Mesodermal cell (in vitro differentiated cells): Measurements from ENCODE around the gene SDK1.
"Not testable (repeated sequence)": the region's sequence is repeated elsewhere in the genome, so short reads cannot be mapped to it uniquely, and the experiment has no call there.

ENCODE experiments used
- H3K27ac ChIP-seq: 2 replicates; pipeline ENCODE4 v1.7.0; 2013; ENCODE audit warnings: mild to moderate bottlenecking, low read depth, low read length, moderate library complexity; ENCODE audit not compliant: severe bottlenecking
- H3K36me3 ChIP-seq: 2 replicates; pipeline ENCODE4 v1.7.1; 2013; ENCODE audit warnings: mild to moderate bottlenecking, low read length, moderate library complexity; ENCODE audit not compliant: control insufficient read depth, insufficient read depth
- H3K4me1 ChIP-seq: one replicate; pipeline ENCODE4 v1.7.1; 2013; ENCODE audit warnings: mild to moderate bottlenecking, low read length; ENCODE audit not compliant: insufficient read depth, control insufficient read depth, poor library complexity, severe bottlenecking
- H3K4me3 ChIP-seq: 2 replicates; pipeline ENCODE4 v1.7.0; 2013; ENCODE audit warnings: low read length, control low read depth, mild to moderate bottlenecking; ENCODE audit not compliant: insufficient read depth, poor library complexity, severe bottlenecking; ENCODE audit errors: extremely low read depth
- H3K9me3 ChIP-seq: 2 replicates; pipeline ENCODE4 v1.7.1; 2013; ENCODE audit warnings: mild to moderate bottlenecking, low read length, moderate library complexity; ENCODE audit not compliant: control insufficient read depth
- WGBS, 2 experiments: methylation state at CpG; one replicate each; pipeline ENCODE4 v1.1.5; 2013; ENCODE audit warnings: missing lambda C conversion rate in 2 of 2; ENCODE audit not compliant: insufficient coverage in 2 of 2; 5-methylcytosine and 5-hydroxymethylcytosine counted together

The SDK1 gene

DNA sequence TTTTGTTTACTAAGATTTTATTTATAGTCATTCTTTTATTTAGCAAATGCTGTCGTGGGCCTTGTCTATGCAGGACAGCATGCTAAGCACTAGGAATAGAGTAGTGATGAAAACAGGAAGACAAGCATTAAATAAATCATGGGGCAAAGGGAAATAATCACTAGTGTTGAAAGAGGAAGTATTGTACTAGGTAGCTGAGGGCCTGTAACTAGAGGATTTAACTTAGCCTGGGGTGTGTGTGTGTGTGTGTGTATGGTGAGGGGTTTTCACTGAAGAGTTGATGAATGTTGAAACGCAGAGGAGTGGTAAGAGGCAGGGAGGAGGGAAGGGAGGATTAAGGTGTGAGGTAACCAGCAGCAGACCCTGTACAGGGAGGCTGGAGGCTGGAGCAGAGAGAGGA lies 446.4 kb downstream of the SDK1 start:
- H3K9me3 ChIP-seq = no peaks in the 10 kb centered on the region
- H3K4me3 ChIP-seq = no peak overlapping the region
- H3K4me1 ChIP-seq = no peaks in the 10 kb centered on the region
- H3K36me3 ChIP-seq = no peaks in the 10 kb centered on the region
- no peak overlapping the region for H3K27ac ChIP-seq
- WGBS, 2 experiments = 50 to 97% methylated on average over 1 to 2 of the region's 2 CpGs

DNA sequence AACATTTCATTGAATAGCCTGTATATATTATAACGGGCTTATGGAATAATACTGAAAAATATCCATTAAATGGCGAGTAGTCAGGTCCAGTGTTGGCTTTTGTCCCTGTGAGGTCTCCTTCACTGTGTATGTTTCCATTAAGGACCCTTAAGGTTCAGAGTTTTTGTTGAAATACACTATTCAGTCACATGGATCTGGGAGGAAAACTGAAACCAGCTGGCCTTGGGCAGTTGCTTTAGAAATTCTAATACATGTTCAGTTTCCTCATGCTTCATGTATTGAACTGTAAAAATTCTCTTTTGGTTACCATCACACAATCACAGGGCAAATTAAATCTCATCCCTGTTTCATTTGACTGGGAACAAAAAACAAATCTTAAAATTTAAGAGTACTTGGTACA lies 447.3 kb downstream of the SDK1 start:
- no peaks in the 10 kb centered on the region for H3K36me3 ChIP-seq
- no peaks in the 10 kb centered on the region for H3K4me1 ChIP-seq
- H3K4me3 ChIP-seq = no peak overlapping the region
- 100% methylated on average over 1 of the region's 2 CpGs; no CpG with 5 or more reads in 1 of the 2 experiments for WGBS, 2 experiments
- no peaks in the 10 kb centered on the region for H3K9me3 ChIP-seq
- no peak overlapping the region for H3K27ac ChIP-seq

- Histone ChIP-seq H3K9me3 (no peaks in the 10 kb centered on the region), H3K27ac (no peak overlapping the region), H3K4me3 (no peak overlapping the region), H3K36me3 (no peaks in the 10 kb centered on the region), H3K4me1 (no peaks in the 10 kb centered on the region)
- WGBS, 2 experiments = no CpG with 5 or more reads among the region's 1 CpG
These were observed 452.8 kb downstream of the SDK1 start for GRCh38 chr7:3753868-3754267.

GRCh38 chr7:3754493-3755341 lies 453.7 kb downstream of the SDK1 start:
- Histone ChIP-seq H3K27ac (peak overlapping the region; percentile 6), H3K36me3 (no peaks in the 10 kb centered on the region), H3K4me3 (no peak overlapping the region), H3K9me3 (no peaks in the 10 kb centered on the region), H3K4me1 (no peaks in the 10 kb centered on the region)
- WGBS, 2 experiments = 62 to 79% methylated on average over 11 to 13 of the region's 15 CpGs

GRCh38 chr7:3755778-3756453 lies 454.9 kb downstream of the SDK1 start:
- WGBS, 2 experiments = 90 to 93% methylated on average over 8 of the region's 8 CpGs
- not testable (repeated sequence) for H3K36me3 ChIP-seq

GRCh38 chr7:3757059-3757458 lies 456.0 kb downstream of the SDK1 start:
- no peak overlapping the region for H3K4me3 ChIP-seq
- no peaks in the 10 kb centered on the region for H3K36me3 ChIP-seq
- no peaks in the 10 kb centered on the region for H3K4me1 ChIP-seq
- WGBS, 2 experiments = 84 to 91% methylated on average over 2 to 3 of the region's 3 CpGs
- H3K9me3 ChIP-seq = no peaks in the 10 kb centered on the region
- no peak overlapping the region for H3K27ac ChIP-seq

More at GRCh38 chr7:3755778-3756453, 454.9 kb downstream of the SDK1 start:
- H3K27ac ChIP-seq, H3K4me3 ChIP-seq, H3K9me3 ChIP-seq, H3K4me1 ChIP-seq: not testable (repeated sequence)

DNA sequence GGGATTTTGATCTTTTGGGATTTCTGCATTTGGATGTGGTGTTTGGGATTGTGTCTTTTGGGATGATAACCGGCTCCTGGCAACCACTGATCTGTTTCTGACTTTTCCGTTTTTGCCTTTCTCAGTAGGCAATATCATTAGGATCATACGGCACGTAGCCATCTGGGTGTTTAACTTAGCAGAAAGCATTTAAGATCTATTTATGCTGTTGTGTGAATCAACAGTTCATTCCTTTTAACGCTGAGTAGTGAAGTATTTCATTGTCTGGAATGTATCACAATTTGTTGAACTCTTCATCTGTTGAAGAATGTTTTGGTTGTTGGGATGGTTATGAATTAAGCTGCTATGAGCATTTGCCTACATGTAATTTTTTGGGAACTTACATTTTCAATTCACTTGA lies 459.6 kb downstream of the SDK1 start:
- H3K4me1 ChIP-seq = no peaks in the 10 kb centered on the region
- no peak overlapping the region for H3K4me3 ChIP-seq
- 86 to 100% methylated on average over 5 of the region's 5 CpGs for WGBS, 2 experiments
- H3K36me3 ChIP-seq = no peaks in the 10 kb centered on the region
- no peak overlapping the region for H3K27ac ChIP-seq
- no peaks in the 10 kb centered on the region for H3K9me3 ChIP-seq

DNA sequence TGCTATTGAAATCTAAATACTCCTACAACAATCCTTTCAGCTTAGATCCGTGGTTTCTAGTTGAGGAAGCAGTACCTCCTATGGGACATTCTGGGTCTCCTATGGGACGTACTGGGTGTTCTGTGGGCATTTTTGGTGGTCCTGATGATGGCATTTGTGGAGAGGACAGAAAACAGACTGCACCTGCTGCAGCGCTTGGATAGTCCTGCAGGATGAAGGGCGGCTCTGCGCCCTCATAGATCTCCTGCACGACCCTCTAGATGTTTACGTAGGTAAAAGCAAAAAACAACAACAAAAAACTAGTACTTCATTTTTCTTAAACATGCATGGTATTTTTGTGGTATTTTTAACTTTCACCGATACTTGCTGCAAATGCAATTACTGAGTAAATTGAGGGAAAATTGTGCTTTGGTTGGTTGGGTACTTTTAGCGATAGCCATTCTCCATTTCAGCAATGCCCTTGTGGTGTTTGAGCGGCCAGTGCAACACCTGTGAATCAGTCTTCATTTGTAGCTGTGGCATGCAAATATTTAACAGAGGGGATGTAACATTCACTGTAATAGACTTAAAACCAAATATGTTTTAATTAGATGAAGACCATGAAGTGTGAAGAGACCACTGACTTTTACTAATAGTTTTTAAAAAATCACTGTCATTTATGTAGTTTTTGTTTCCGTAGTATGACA lies 461.2 kb downstream of the SDK1 start:
- H3K9me3 ChIP-seq = no peaks in the 10 kb centered on the region
- H3K27ac ChIP-seq = no peak overlapping the region
- no peak overlapping the region for H3K4me3 ChIP-seq
- no peaks in the 10 kb centered on the region for H3K36me3 ChIP-seq
- 100% methylated on average over 2 to 6 of the region's 11 CpGs for WGBS, 2 experiments
- H3K4me1 ChIP-seq = no peaks in the 10 kb centered on the region

GRCh38 chr7:3767917-3768777 lies 467.1 kb downstream of the SDK1 start:
- Histone ChIP-seq H3K36me3 (no peaks in the 10 kb centered on the region), H3K27ac (no peak overlapping the region), H3K4me1 (no peaks in the 10 kb centered on the region), H3K9me3 (no peaks in the 10 kb centered on the region), H3K4me3 (no peak overlapping the region)
- WGBS, 2 experiments = 87 to 91% methylated on average over 5 to 7 of the region's 9 CpGs

- Histone ChIP-seq H3K36me3 (no peaks in the 10 kb centered on the region), H3K4me1 (no peaks in the 10 kb centered on the region), H3K9me3 (no peaks in the 10 kb centered on the region), H3K4me3 (no peak overlapping the region), H3K27ac (no peak overlapping the region)
- WGBS, 2 experiments = 100% methylated on average over 1 of the region's 3 CpGs; no CpG with 5 or more reads in 1 of the 2 experiments
These were observed 470.9 kb downstream of the SDK1 start for GRCh38 chr7:3771906-3772305.
